ENCODE results near the gene MSGN1. TPM values are rescaled to one million over a fixed set of nuclear protein-coding genes. Genes with fewer than 3 reads are reported as not detected.

Gene MSGN1
- total RNA-seq, 4 donors from 2014 or later, result not detected

DNA sequence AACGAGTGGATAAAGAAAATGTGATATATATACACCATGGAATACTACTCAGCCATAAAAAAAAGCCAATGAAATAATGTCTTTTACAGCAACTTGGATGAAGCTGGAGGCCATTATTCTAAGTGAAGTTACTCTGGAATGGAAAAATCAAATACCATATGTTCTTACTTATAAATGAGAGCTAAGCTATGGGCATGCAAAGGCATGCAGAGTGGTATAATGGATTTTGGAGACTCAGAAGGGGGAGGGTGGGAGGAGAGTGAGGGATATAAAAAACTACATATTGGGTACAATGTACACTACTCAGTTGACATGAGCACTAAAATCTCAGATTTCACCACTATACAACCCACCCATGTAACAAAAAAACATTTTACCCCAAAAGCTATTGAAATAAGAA is 1.7 kb upstream of the MSGN1 start:
- H3K4me3 ChIP-seq, result no peak overlapping the region
- peaks cover 0 to 55% (median 0%) of the 10 kb centered on the region in 4 donors for H3K27me3 ChIP-seq
- no peaks in the 10 kb centered on the region for H3K9me3 ChIP-seq
- WGBS, 2 donors, result 36 to 53% methylated on average over 1 of the region's 1 CpG
- H3K36me3 ChIP-seq, result no peaks in the 10 kb centered on the region
- no peak for DNase-seq
- intact Hi-C loops (cut with DNase I), result no loop called here
- H3K27ac ChIP-seq, result peak overlapping the region; percentile 25 to 84 (median 82)
- H3K4me1 ChIP-seq, result peaks cover 16 to 66% (median 35%) of the 10 kb centered on the region in 3 donors
- no peak for TF ChIP-seq POLR2A (IDR thresholded peaks at IDR 0.05)
- TF ChIP-seq, protein P1, sequence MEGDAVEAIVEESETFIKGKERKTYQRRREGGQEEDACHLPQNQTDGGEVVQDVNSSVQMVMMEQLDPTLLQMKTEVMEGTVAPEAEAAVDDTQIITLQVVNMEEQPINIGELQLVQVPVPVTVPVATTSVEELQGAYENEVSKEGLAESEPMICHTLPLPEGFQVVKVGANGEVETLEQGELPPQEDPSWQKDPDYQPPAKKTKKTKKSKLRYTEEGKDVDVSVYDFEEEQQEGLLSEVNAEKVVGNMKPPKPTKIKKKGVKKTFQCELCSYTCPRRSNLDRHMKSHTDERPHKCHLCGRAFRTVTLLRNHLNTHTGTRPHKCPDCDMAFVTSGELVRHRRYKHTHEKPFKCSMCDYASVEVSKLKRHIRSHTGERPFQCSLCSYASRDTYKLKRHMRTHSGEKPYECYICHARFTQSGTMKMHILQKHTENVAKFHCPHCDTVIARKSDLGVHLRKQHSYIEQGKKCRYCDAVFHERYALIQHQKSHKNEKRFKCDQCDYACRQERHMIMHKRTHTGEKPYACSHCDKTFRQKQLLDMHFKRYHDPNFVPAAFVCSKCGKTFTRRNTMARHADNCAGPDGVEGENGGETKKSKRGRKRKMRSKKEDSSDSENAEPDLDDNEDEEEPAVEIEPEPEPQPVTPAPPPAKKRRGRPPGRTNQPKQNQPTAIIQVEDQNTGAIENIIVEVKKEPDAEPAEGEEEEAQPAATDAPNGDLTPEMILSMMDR (IDR thresholded peaks at IDR 0.05), result no peak

DNA sequence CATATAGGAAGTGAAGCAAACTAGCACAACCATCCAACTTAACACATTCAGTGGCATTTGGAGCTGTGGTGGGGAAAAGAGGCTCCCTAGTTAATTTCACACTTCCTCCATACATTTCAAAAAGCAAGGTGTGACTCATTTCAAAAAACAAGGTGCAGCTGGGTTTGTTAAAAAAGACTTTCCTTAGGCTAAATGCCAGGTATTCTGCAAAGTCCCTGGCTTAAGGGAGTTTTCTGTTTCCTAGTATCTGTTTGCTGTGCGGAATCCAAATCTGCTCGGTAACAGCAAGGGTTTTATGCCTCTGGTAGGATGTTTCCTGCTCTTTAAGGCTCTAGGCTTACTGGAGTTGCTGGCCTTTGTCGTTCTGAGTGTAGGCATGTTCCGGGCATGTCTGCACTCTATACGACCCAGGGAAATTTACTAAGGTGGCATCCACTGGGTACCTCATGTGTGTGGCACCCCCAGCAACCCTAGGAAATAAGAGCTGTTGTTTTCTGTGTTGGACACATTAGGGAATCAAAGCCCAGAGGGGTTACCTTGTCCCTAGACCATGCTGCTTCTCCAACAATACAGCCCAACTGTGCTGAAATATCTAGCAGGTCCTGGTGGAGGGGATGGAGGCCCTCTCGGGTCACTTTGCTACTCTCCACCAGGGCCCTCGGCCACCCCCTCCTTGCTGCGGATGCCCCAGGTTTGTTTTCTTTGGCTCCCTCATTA is 634 bp upstream of the MSGN1 start:
- H3K36me3 ChIP-seq, result no peaks in the 10 kb centered on the region
- peak overlapping the region; percentile 81 to 84 (median 82) for H3K27ac ChIP-seq
- TF ChIP-seq, protein P1 (IDR thresholded peaks at IDR 0.05), result no peak
- TF ChIP-seq POLR2A (IDR thresholded peaks at IDR 0.05), result no peak
- H3K4me3 ChIP-seq, result no peak overlapping the region
- intact Hi-C loops (cut with DNase I), result no loop called here
- peaks cover 16 to 67% (median 35%) of the 10 kb centered on the region in 3 donors for H3K4me1 ChIP-seq
- 40 to 72% methylated on average over 8 of the region's 8 CpGs for WGBS, 2 donors
- peaks cover 0 to 51% (median 0%) of the 10 kb centered on the region in 4 donors for H3K27me3 ChIP-seq
- no peaks in the 10 kb centered on the region for H3K9me3 ChIP-seq
- DNase-seq, result no peak

DNA sequence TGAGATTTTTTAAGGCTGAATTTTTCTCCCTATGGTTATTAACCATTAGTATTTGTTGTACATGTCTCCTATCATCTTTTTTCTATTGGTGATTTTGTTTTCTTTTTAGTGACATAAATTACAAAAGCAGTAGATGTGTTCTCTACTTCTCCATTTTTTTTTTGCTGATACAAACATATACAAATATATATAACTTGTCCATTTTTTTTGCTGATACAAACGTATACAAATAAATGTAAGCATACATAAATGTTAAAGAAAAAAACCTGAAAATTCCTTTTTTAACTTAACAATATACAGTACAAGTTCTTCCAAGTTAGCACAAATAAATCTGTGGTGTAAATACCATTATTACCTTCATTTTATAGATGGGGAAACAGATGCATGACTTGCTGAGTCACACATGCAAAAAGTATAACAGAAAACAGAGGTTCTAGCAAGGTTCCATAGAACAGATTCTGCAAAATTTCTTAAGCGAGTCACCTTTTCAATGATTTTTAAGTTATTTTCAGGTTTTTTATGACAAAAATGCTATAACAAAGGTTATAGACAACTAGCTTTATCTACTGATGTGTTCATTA is 2.1 kb downstream of the MSGN1 start:
- TF ChIP-seq POLR2A (IDR thresholded peaks at IDR 0.05), result no peak
- TF ChIP-seq, protein P1 (IDR thresholded peaks at IDR 0.05), result no peak
- Histone ChIP-seq H3K36me3 (no peaks in the 10 kb centered on the region), H3K27ac (peak overlapping the region in 3 of 4 donors; percentile 75 to 84 (median 81)), H3K27me3 (peaks cover 0 to 46% (median 0%) of the 10 kb centered on the region in 4 donors), H3K4me3 (no peak overlapping the region), H3K9me3 (no peaks in the 10 kb centered on the region), H3K4me1 (peaks cover 16 to 71% (median 35%) of the 10 kb centered on the region in 3 donors)
- intact Hi-C loops (cut with DNase I), result no loop called here
- no peak for DNase-seq
- WGBS, 2 donors, result 60 to 82% methylated on average over 2 of the region's 2 CpGs

DNA sequence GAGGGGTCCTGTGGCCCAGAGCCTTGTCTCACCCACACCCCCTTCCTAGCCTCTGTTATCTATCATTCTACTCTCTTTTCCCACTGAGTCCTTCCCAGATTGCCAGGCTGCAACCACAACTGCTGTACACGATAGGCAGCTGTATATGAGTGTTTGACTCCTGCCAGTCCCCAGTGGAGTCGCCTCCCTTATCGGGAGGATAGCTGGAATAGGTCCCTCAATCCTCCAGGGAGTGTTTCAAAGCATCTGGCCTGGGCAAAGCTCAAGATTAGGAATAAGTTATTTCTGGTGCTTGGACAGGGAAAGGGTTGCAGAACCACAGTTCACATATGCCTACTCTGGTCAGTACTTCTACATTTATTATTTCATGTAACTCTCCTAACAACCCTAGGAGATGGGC is 4.8 kb downstream of the MSGN1 start:
- Histone ChIP-seq H3K9me3 (no peaks in the 10 kb centered on the region), H3K4me3 (no peak overlapping the region), H3K36me3 (no peaks in the 10 kb centered on the region), H3K4me1 (peaks cover 2 to 45% (median 17%) of the 10 kb centered on the region in 3 donors), H3K27ac (no peak overlapping the region), H3K27me3 (peaks cover 0 to 45% (median 0%) of the 10 kb centered on the region in 4 donors)
- intact Hi-C loops (cut with DNase I), result no loop called here
- DNase-seq, result no peak
- 69 to 88% methylated on average over 3 of the region's 3 CpGs for WGBS, 2 donors
- TF ChIP-seq POLR2A (IDR thresholded peaks at IDR 0.05), result no peak
- TF ChIP-seq, protein P1 (IDR thresholded peaks at IDR 0.05), result no peak

Data from esophagus squamous epithelium (tissue), 5 donors.